K562 (cell line): ENCODE measurements around the gene PITPNC1. TPM values are rescaled to one million over a fixed set of nuclear protein-coding genes. Genes with fewer than 3 reads are reported as not detected.

ENCODE experiments used
- ATF2 ChIP-seq: sonication (generic); formaldehyde crosslinking; IDR thresholded peaks from 2 replicates; pipeline ENCODE4 v1.8.1; 2022; ENCODE audit warnings: missing genetic modification reagents
- CREB3L1 ChIP-seq: fragments of 450-650 bp; IDR thresholded peaks from 2 replicates; pipeline ENCODE4 v1.6.1; 2014; ENCODE audit warnings: low read depth, mild to moderate bottlenecking, moderate library complexity, borderline replicate concordance
- ELK1 ChIP-seq: sonication (generic); formaldehyde crosslinking; IDR thresholded peaks from 2 replicates; pipeline ENCODE4 v1.8.1; 2022; ENCODE audit warnings: missing genetic modification reagents
- FOS ChIP-seq: IDR thresholded peaks from 3 replicates; pipeline ENCODE4 v1.6.1; 2011; ENCODE audit not compliant: insufficient read length; ENCODE audit errors: extremely low read depth
- HDAC1 ChIP-seq, 2 experiments: fragments of 450-650 bp; IDR thresholded peaks; 2 replicates each; pipeline ENCODE4 v1.6.1; 2016 to 2017; ENCODE audit warnings: inconsistent platforms in 1 of 2, mild to moderate bottlenecking in 1 of 2, moderate library complexity in 1 of 2
- JUND ChIP-seq, 2 experiments: IDR thresholded peaks; 2 replicates in 1 of 2; 3 replicates in 1 of 2; pipeline ENCODE4 v1.6.1; 2011; ENCODE audit warnings: borderline replicate concordance in 2 of 2, low read depth in 2 of 2, low read length in 2 of 2, improper control_type of control experiment in 1 of 2, missing biosample characterization in 1 of 2, missing genetic modification characterization in 1 of 2, missing genetic modification reagents in 1 of 2
- NFXL1 ChIP-seq: fragments of 450-650 bp; formaldehyde crosslinking; IDR thresholded peaks from 2 replicates; pipeline ENCODE4 v1.4.0; 2021; ENCODE audit warnings: mild to moderate bottlenecking
- SAFB ChIP-seq: fragments of 200-400 bp; formaldehyde crosslinking; IDR thresholded peaks from 2 replicates; pipeline ENCODE4 v1.6.1; 2017; ENCODE audit warnings: low read depth, low read length, borderline replicate concordance
- STAT5A ChIP-seq: IDR thresholded peaks from 2 replicates; pipeline ENCODE4 v1.6.1; 2012; ENCODE audit warnings: low read length, inconsistent platforms, borderline replicate concordance
- YBX1 ChIP-seq: fragments of 450-650 bp; IDR thresholded peaks from 2 replicates; pipeline ENCODE4 v1.7.1; 2016; ENCODE audit warnings: mild to moderate bottlenecking
- ZBTB1 ChIP-seq: sonication (generic); formaldehyde crosslinking; IDR thresholded peaks from 2 replicates; pipeline ENCODE4 v1.8.1; 2023; ENCODE audit warnings: missing genetic modification reagents, low read depth, mild to moderate bottlenecking, borderline replicate concordance
- ZNF143 ChIP-seq: sonication (generic); formaldehyde crosslinking; IDR thresholded peaks from 2 replicates; pipeline ENCODE4 v1.9.0; 2022; ENCODE audit warnings: mild to moderate bottlenecking, missing genetic modification reagents
- ZNF583 ChIP-seq: fragments of 250-450 bp; sonication (Bioruptor Pico); IDR thresholded peaks from 2 replicates; pipeline ENCODE4 v1.4.0; 2020
- polyA plus RNA-seq, 8 experiments: library from polyadenylated mRNA; depleted of rRNA in 4 of 8; stranded (reverse) in 5 of 8; unstranded in 3 of 8; fragments of >200 nt; fragmentation: Nextera tagmentation in 2 of 8; fragmentation: Illumina TruSeq in 1 of 8; extraction: Ambion mirVana in 2 of 8; extraction: Trizol in 1 of 8; gene quantifications; 2 replicates each; pipeline versions ENCODE4 v1.2.1 to v1.2.3, GENCODE V29; 2011 to 2014; ENCODE audit warnings: inconsistent platforms in 1 of 8, missing spikeins in 1 of 8
- total RNA-seq, 7 experiments: library from RNA; depleted of rRNA in 6 of 7; stranded (reverse); fragments of >200 nt in 6 of 7; fragmentation: Illumina TruSeq in 2 of 7; extraction: Trizol in 2 of 7; gene quantifications; 2 replicates each; pipeline versions ENCODE4 v1.2.1 to v1.2.3, GENCODE V29; 2011 to 2021; ENCODE audit warnings: low replicate concordance in 1 of 7

PITPNC1 gene
- total and polyA plus RNA-seq, 9 of the 15 experiments (the other 6 are each of a cell fraction or from before 2014, with no cell fraction given), result 0.11 to 1.1 (median 0.65) TPM

GRCh38 chr17:67366193-67367157 is 10.6 kb upstream of the PITPNC1 start, which contains the start of gene PSMD12 (continued):
- TF ChIP-seq HDAC1 (IDR thresholded peaks at IDR 0.05), result peak in 1 of 2 experiments; percentile 89; a peak in 2 of 4 replicates
- TF ChIP-seq YBX1, result no peak
- 0 out of 2 replicates have a peak, but pooled peaks have one; percentile 25 for TF ChIP-seq SAFB
- TF ChIP-seq CREB3L1, result 0 out of 2 replicates have a peak, but pooled peaks have one; percentile 49
- TF ChIP-seq STAT5A, result no peak
- no peak for TF ChIP-seq NFXL1 (CRISPR knock-in tag)
- TF ChIP-seq ELK1 (CRISPR knock-in tag), result 0 out of 2 replicates have a peak, but pooled peaks have one; percentile 69
- no peak for TF ChIP-seq FOS
- no peak for TF ChIP-seq ZNF583 (CRISPR knock-in tag)
- no peak for TF ChIP-seq ATF2 (CRISPR knock-in tag)
- TF ChIP-seq JUND (IDR thresholded peaks at IDR 0.05; ENCODE audit: borderline replicate concordance, low read depth, low read length), result no peak
- no peak; the same call in 2 of the 3 replicates for TF ChIP-seq JUND (tag; IDR thresholded peaks at IDR 0.05; ENCODE audit: borderline replicate concordance, low read depth, low read length)
- peak; percentile 68; the same call in 1 of the 2 replicates for TF ChIP-seq ZBTB1 (CRISPR knock-in tag)
- peak; percentile 38; the same call in 1 of the 2 replicates for TF ChIP-seq ZNF143 (CRISPR knock-in tag)
